HepG2 (cell line): ENCODE data around the gene VARS1. TPM values are rescaled to one million over a fixed set of nuclear protein-coding genes. Genes with fewer than 3 reads are reported as not detected.

ENCODE experiments used
- GATA4 ChIP-seq: sonication (generic); IDR thresholded peaks from 2 replicates; pipeline ENCODE4 v1.6.1; 2016; ENCODE audit warnings: antibody characterized with exemption, low read depth, borderline replicate concordance
- NCOR1 ChIP-seq: fragments of 200-600 bp; sonication (generic); IDR thresholded peaks from 2 replicates; pipeline ENCODE4 v1.7.0; 2017; ENCODE audit warnings: antibody characterized with exemption, low read length, borderline replicate concordance
- ONECUT2 ChIP-seq: sonication (generic); formaldehyde crosslinking; IDR thresholded peaks from 2 replicates; pipeline ENCODE4 v1.4.0; 2020; ENCODE audit warnings: missing genetic modification reagents
- PATZ1 ChIP-seq: sonication (generic); formaldehyde crosslinking; IDR thresholded peaks from 2 replicates; pipeline ENCODE4 v1.4.0; 2020; ENCODE audit warnings: missing genetic modification reagents
- POLR2G ChIP-seq: fragments of 200-400 bp; formaldehyde crosslinking; IDR thresholded peaks from 2 replicates; pipeline ENCODE4 v1.6.1; 2018; ENCODE audit warnings: mild to moderate bottlenecking, low read depth, low read length, moderate library complexity
- RARA ChIP-seq: IDR thresholded peaks from 2 replicates; pipeline ENCODE4 v1.6.1; 2016; ENCODE audit warnings: missing genetic modification reagents, missing compliant biosample characterization
- RBM39 ChIP-seq: fragments of 200-400 bp; formaldehyde crosslinking; IDR thresholded peaks from one replicate; pipeline ENCODE4 v1.6.1; 2018; ENCODE audit warnings: antibody characterized with exemption, mild to moderate bottlenecking, low read depth, low read length; ENCODE audit not compliant: poor library complexity, severe bottlenecking
- SCMH1 ChIP-seq: sonication (generic); formaldehyde crosslinking; IDR thresholded peaks from 2 replicates; pipeline ENCODE4 v1.9.0; 2021; ENCODE audit warnings: missing genetic modification reagents, mild to moderate bottlenecking, borderline replicate concordance
- SP4 ChIP-seq: sonication (generic); formaldehyde crosslinking; IDR thresholded peaks from 2 replicates; pipeline ENCODE4 v1.8.1; 2023; ENCODE audit warnings: mild to moderate bottlenecking, missing genetic modification reagents
- TFDP2 ChIP-seq: sonication (generic); formaldehyde crosslinking; IDR thresholded peaks from 2 replicates; pipeline ENCODE4 v1.4.0; 2020; ENCODE audit warnings: missing genetic modification reagents
- THAP8 ChIP-seq: sonication (generic); formaldehyde crosslinking; IDR thresholded peaks from 2 replicates; pipeline ENCODE4 v1.5.1; 2020; ENCODE audit warnings: missing genetic modification reagents, mild to moderate bottlenecking, borderline replicate concordance
- TIGD3 ChIP-seq: sonication (generic); formaldehyde crosslinking; IDR thresholded peaks from 2 replicates; pipeline ENCODE4 v1.5.1; 2020; ENCODE audit warnings: mild to moderate bottlenecking, missing genetic modification reagents, borderline replicate concordance
- XRCC5 ChIP-seq: fragments of 200-400 bp; formaldehyde crosslinking; optimal IDR thresholded peaks from 2 replicates; pipeline ENCODE3; 2017; ENCODE audit warnings: mild to moderate bottlenecking, low read length
- ZC3H4 ChIP-seq: sonication (generic); formaldehyde crosslinking; IDR thresholded peaks from 2 replicates; pipeline ENCODE4 v1.4.0; 2020; ENCODE audit warnings: missing genetic modification reagents, borderline replicate concordance
- ZNF740 ChIP-seq: sonication (generic); formaldehyde crosslinking; IDR thresholded peaks from 2 replicates; pipeline ENCODE4 v1.4.0; 2020; ENCODE audit warnings: missing genetic modification reagents
- ZSCAN21 ChIP-seq: sonication (generic); formaldehyde crosslinking; IDR thresholded peaks from 2 replicates; pipeline ENCODE4 v1.8.0; 2022; ENCODE audit warnings: mild to moderate bottlenecking, missing genetic modification reagents, moderate library complexity, borderline replicate concordance
- polyA plus RNA-seq, 8 experiments: library from polyadenylated mRNA; depleted of rRNA in 3 of 8; stranded (reverse) in 7 of 8; unstranded in 1 of 8; fragments of >200 nt; fragmentation: Illumina TruSeq in 4 of 8; extraction: Trizol in 4 of 8; gene quantifications; 2 replicates each; pipeline versions ENCODE4 v1.2.1 to v1.2.3, GENCODE V29; 2011 to 2016; ENCODE audit warnings: low read depth in 4 of 8, missing spikeins in 1 of 8, mixed read lengths in 1 of 8; ENCODE audit not compliant: insufficient read depth in 1 of 8
- total RNA-seq, 5 experiments: library from RNA; depleted of rRNA; stranded (reverse); fragments of >200 nt; fragmentation: Illumina TruSeq; extraction: Trizol; gene quantifications; 2 replicates each; pipeline ENCODE4 v1.2.3, GENCODE V29; 2016; ENCODE audit warnings: low read depth in 1 of 5

Gene VARS1
- total and polyA plus RNA-seq, 2 of the 13 experiments (the other 11 are each of a cell fraction or from before 2014, with no cell fraction given) = 14.7 to 56.1 TPM

GRCh38 chr6:31794866-31795615, 511 bp downstream of the VARS1 start (continued):
- TF ChIP-seq TIGD3 (peak; percentile 46; the same call in 1 of the 2 replicates), ONECUT2 (CRISPR knock-in tag) (no peak), PATZ1 (CRISPR knock-in tag) (peak; percentile 93), SP4 (CRISPR knock-in tag) (0 out of 2 replicates have a peak, but pooled peaks have one; percentile 43), XRCC5 (no peak), GATA4 (no peak), TFDP2 (CRISPR knock-in tag) (no peak), THAP8 (CRISPR knock-in tag) (no peak), RARA (CRISPR knock-in tag) (0 out of 2 replicates have a peak, but pooled peaks have one; percentile 16), SCMH1 (CRISPR knock-in tag) (no peak), POLR2G (peak; percentile 13; the same call in 1 of the 2 replicates), RBM39 (peak; percentile 61), ZNF740 (no peak), ZSCAN21 (CRISPR knock-in tag) (no peak), ZC3H4 (CRISPR knock-in tag) (no peak), NCOR1 (no peak)
- TF ChIP-seq, all 625 proteins: peak for 78
